Measurements from ENCODE around the gene RBBP8NL.

The RBBP8NL gene

GRCh38 chr20:62394248-62395245 is 32.8 kb downstream of the RBBP8NL start:
- no peak overlapping the region for H3K27ac ChIP-seq (ENCODE audit: low read depth, low read length, severe bottlenecking)
- peaks cover 21% of the 10 kb centered on the region for H3K36me3 ChIP-seq (ENCODE audit: control insufficient read depth, insufficient read depth, low read length)
- no peak overlapping the region for H3K4me3 ChIP-seq (ENCODE audit: extremely low read depth, insufficient read depth, low read length, poor library complexity, severe bottlenecking)
- H3K4me1 ChIP-seq (ENCODE audit: control insufficient read depth, insufficient read depth, low read length, poor library complexity, severe bottlenecking) = no peaks in the 10 kb centered on the region
- H3K9me3 ChIP-seq (ENCODE audit: control insufficient read depth, low read length) = no peaks in the 10 kb centered on the region
- 94 to 95% methylated on average over 42 to 44 of the region's 44 CpGs for WGBS, 2 experiments (ENCODE audit: insufficient coverage in 2 of 2)

- WGBS, 2 experiments (ENCODE audit: insufficient coverage in 2 of 2) = 89 to 91% methylated on average over 23 to 24 of the region's 24 CpGs
- Histone ChIP-seq H3K27ac (ENCODE audit: low read depth, low read length, severe bottlenecking) (no peak overlapping the region), H3K36me3 (ENCODE audit: control insufficient read depth, insufficient read depth, low read length) (peaks cover 28% of the 10 kb centered on the region), H3K4me1 (ENCODE audit: control insufficient read depth, insufficient read depth, low read length, poor library complexity, severe bottlenecking) (no peaks in the 10 kb centered on the region), H3K9me3 (ENCODE audit: control insufficient read depth, low read length) (no peaks in the 10 kb centered on the region), H3K4me3 (ENCODE audit: extremely low read depth, insufficient read depth, low read length, poor library complexity, severe bottlenecking) (no peak overlapping the region)
Observed at GRCh38 chr20:62393830-62394229, 33.5 kb downstream of the RBBP8NL start.

DNA sequence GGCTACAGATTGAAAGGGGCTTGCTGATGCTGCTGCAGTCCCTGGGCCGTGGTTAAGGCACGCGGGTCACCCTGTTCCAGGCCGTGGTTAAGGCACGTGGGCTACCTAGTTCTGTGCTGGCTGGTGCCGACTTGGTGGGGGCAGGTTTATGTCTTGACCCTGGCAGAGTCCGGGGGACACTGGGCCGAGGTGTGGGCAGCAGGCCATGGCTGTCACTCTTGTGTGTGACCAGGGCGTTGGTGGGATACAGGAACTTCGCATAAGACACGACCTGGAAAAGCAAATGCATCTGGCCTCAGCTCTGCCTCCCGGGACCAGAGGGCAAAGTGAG is 34.0 kb downstream of the RBBP8NL start:
- Histone ChIP-seq H3K9me3 (ENCODE audit: control insufficient read depth, low read length) (no peaks in the 10 kb centered on the region), H3K4me1 (ENCODE audit: control insufficient read depth, insufficient read depth, low read length, poor library complexity, severe bottlenecking) (peaks cover 4% of the 10 kb centered on the region), H3K36me3 (ENCODE audit: control insufficient read depth, insufficient read depth, low read length) (peaks cover 34% of the 10 kb centered on the region), H3K27ac (ENCODE audit: low read depth, low read length, severe bottlenecking) (no peak overlapping the region), H3K4me3 (ENCODE audit: extremely low read depth, insufficient read depth, low read length, poor library complexity, severe bottlenecking) (no peak overlapping the region)
- WGBS, 2 experiments (ENCODE audit: insufficient coverage in 2 of 2) = 91 to 93% methylated on average over 11 to 12 of the region's 12 CpGs

- WGBS, 2 experiments (ENCODE audit: insufficient coverage in 2 of 2) = 90 to 97% methylated on average over 17 to 20 of the region's 21 CpGs
- Histone ChIP-seq H3K4me3 (ENCODE audit: extremely low read depth, insufficient read depth, low read length, poor library complexity, severe bottlenecking) (no peak overlapping the region), H3K27ac (ENCODE audit: low read depth, low read length, severe bottlenecking) (no peak overlapping the region), H3K4me1 (ENCODE audit: control insufficient read depth, insufficient read depth, low read length, poor library complexity, severe bottlenecking) (peaks cover 9% of the 10 kb centered on the region), H3K9me3 (ENCODE audit: control insufficient read depth, low read length) (no peaks in the 10 kb centered on the region), H3K36me3 (ENCODE audit: control insufficient read depth, insufficient read depth, low read length) (peaks cover 39% of the 10 kb centered on the region)
Observed at GRCh38 chr20:62392621-62393334, 34.6 kb downstream of the RBBP8NL start.

DNA sequence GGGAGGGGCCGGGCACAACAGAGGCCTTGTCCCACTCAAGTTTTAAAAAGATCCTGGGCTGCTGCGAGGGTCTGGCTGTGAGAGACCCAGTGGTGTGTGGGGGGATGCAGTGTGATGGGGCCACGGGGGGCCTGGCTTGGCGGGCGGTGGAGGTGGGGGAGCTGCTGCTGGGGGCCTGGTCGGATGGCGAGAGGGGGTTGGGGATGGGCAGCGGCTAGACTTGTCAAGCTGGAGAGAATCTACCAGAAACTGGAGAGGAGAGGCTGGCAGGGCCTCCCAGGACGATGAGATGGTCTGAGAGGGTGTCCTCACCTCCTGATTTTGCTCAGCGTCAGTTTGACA is 35.3 kb downstream of the RBBP8NL start:
- Histone ChIP-seq H3K4me3 (ENCODE audit: extremely low read depth, insufficient read depth, low read length, poor library complexity, severe bottlenecking) (no peak overlapping the region), H3K4me1 (ENCODE audit: control insufficient read depth, insufficient read depth, low read length, poor library complexity, severe bottlenecking) (peaks cover 10% of the 10 kb centered on the region), H3K9me3 (ENCODE audit: control insufficient read depth, low read length) (no peaks in the 10 kb centered on the region), H3K27ac (ENCODE audit: low read depth, low read length, severe bottlenecking) (no peak overlapping the region), H3K36me3 (ENCODE audit: control insufficient read depth, insufficient read depth, low read length) (peaks cover 43% of the 10 kb centered on the region)
- 91 to 97% methylated on average over 4 to 10 of the region's 10 CpGs for WGBS, 2 experiments (ENCODE audit: insufficient coverage in 2 of 2)

DNA sequence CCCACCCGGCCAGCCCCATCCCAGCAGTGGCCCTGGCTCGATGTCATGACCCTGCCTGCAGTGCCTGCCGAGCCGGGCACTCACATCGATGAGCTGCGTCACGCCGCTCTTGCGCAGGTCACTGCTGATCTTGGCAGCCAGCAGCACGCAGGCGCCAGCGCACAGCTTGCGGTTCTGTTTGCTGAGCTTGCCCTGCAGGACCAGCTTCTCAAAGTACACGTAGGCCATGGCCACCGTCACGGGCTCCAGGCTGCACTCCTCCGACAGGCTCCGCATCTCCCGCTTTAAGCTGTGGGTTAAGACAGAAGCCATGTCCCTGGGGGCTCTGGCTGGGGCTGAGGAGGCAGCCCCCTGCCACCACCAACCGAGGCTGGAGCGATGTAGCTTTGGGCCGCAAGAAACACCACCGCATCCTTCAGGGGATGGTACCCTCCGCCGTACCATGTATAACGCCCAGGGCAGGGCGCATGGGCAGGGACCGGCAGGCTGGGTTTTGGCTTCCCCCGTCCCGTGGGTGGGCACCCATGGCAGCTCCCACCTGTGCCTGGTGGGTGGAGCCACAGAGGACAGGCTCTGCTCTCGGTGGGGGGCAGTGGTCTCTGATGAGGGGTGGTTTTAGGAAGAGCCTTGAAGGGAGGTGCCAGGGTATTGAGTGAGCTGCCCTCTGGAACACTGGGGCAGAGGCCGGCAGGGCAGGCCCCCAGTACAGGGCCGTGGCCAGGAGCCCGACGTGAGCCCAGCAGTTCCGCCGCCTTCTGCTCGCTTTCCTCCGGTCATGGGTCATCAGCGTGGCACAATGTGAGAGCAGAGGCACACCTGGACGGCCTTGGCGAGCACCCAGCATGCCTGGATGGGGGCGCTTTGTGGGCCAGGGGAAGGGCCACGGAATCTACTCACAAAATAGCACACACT is 35.9 kb downstream of the RBBP8NL start:
- peaks cover 43% of the 10 kb centered on the region for H3K36me3 ChIP-seq (ENCODE audit: control insufficient read depth, insufficient read depth, low read length)
- WGBS, 2 experiments (ENCODE audit: insufficient coverage in 2 of 2) = 95% methylated on average over 43 to 44 of the region's 44 CpGs
- H3K4me1 ChIP-seq (ENCODE audit: control insufficient read depth, insufficient read depth, low read length, poor library complexity, severe bottlenecking) = peaks cover 10% of the 10 kb centered on the region
- H3K9me3 ChIP-seq (ENCODE audit: control insufficient read depth, low read length) = no peaks in the 10 kb centered on the region
- no peak overlapping the region for H3K4me3 ChIP-seq (ENCODE audit: extremely low read depth, insufficient read depth, low read length, poor library complexity, severe bottlenecking)
- no peak overlapping the region for H3K27ac ChIP-seq (ENCODE audit: low read depth, low read length, severe bottlenecking)

DNA sequence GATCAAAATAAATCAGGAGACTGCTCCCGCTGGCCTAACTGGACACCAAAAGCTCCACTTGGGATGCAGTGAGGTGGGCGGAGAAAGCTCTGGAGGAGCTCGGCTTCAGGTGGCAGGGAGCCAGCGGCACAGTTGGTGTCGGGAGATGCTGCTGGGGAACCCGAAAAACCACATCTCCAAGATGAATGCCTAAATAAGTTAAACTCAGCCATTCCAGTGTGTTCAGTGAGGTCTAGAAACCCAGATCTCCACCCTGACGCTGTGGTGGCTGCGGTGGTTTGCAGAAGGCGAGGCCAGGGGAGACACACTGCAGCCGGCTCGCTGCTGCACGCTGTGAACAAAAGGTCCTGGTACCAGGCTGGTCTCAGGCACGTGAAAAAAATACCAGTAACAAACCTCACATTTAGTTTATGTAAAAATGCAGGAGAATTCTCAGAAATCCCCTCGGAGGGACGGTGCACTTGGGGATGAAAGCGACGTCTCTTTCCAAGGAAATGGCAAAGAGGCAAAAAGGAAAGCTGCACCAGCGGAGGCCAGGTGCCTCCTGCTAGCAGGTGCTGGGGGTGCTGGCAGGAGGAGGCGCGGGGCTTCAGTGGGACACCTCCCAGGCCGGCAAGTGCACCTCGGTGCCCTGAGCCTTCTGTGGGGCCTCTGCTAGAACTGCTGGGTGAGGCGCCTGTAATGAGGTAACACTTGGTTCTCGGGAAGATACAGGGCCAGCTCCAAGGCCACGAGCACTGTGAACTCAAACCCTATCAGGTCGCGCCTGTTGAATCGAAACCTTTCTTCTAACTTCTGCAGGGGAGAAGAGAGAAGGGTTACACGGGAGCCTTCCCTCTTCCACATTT is 36.8 kb downstream of the RBBP8NL start:
- Histone ChIP-seq H3K4me3 (ENCODE audit: extremely low read depth, insufficient read depth, low read length, poor library complexity, severe bottlenecking) (no peak overlapping the region), H3K27ac (ENCODE audit: low read depth, low read length, severe bottlenecking) (no peak overlapping the region), H3K36me3 (ENCODE audit: control insufficient read depth, insufficient read depth, low read length) (peaks cover 43% of the 10 kb centered on the region), H3K4me1 (ENCODE audit: control insufficient read depth, insufficient read depth, low read length, poor library complexity, severe bottlenecking) (peaks cover 10% of the 10 kb centered on the region), H3K9me3 (ENCODE audit: control insufficient read depth, low read length) (no peaks in the 10 kb centered on the region)
- WGBS, 2 experiments (ENCODE audit: insufficient coverage in 2 of 2) = 94% methylated on average over 20 to 27 of the region's 29 CpGs

- peaks cover 14% of the 10 kb centered on the region for H3K4me1 ChIP-seq (ENCODE audit: control insufficient read depth, insufficient read depth, low read length, poor library complexity, severe bottlenecking)
- 96 to 100% methylated on average over 4 of the region's 5 CpGs for WGBS, 2 experiments (ENCODE audit: insufficient coverage in 2 of 2)
- H3K4me3 ChIP-seq (ENCODE audit: extremely low read depth, insufficient read depth, low read length, poor library complexity, severe bottlenecking) = no peak overlapping the region
- H3K27ac ChIP-seq (ENCODE audit: low read depth, low read length, severe bottlenecking) = no peak overlapping the region
- H3K9me3 ChIP-seq (ENCODE audit: control insufficient read depth, low read length) = no peaks in the 10 kb centered on the region
- peaks cover 51% of the 10 kb centered on the region for H3K36me3 ChIP-seq (ENCODE audit: control insufficient read depth, insufficient read depth, low read length)
Observed at GRCh38 chr20:62389601-62390087, 37.7 kb downstream of the RBBP8NL start.

GRCh38 chr20:62388839-62389600 is 38.3 kb downstream of the RBBP8NL start:
- Histone ChIP-seq H3K4me1 (ENCODE audit: control insufficient read depth, insufficient read depth, low read length, poor library complexity, severe bottlenecking) (peaks cover 14% of the 10 kb centered on the region), H3K27ac (ENCODE audit: low read depth, low read length, severe bottlenecking) (no peak overlapping the region), H3K4me3 (ENCODE audit: extremely low read depth, insufficient read depth, low read length, poor library complexity, severe bottlenecking) (peak overlapping the region; percentile 99), H3K9me3 (ENCODE audit: control insufficient read depth, low read length) (no peaks in the 10 kb centered on the region), H3K36me3 (ENCODE audit: control insufficient read depth, insufficient read depth, low read length) (peaks cover 55% of the 10 kb centered on the region)
- 96 to 99% methylated on average over 10 of the region's 11 CpGs for WGBS, 2 experiments (ENCODE audit: insufficient coverage in 2 of 2)
